ENCODE results near the gene PRDM11. TPM values are rescaled to one million over a fixed set of nuclear protein-coding genes. Genes with fewer than 3 reads are reported as not detected.
A peak's percentile ranks its signal among the peaks of the same experiment; 100 is the strongest.

The PRDM11 gene
- total RNA-seq, 3 donors from 2014 or later, result 6.0 to 8.5 (median 6.8) TPM

GRCh38 chr11:45147017-45147728, 734 bp downstream of the PRDM11 start:
- H3K36me3 Mint-ChIP-seq (ENCODE audit: insufficient read depth), result no peaks in the 10 kb centered on the region
- peaks cover 25% of the 10 kb centered on the region for H3K4me1 Mint-ChIP-seq (ENCODE audit: low read depth)
- peak; percentile 89 for DNase-seq
- ATAC-seq, result peak; percentile 99
- H3K4me3 Mint-ChIP-seq, result peak overlapping the region; percentile 85
- H3K9me3 Mint-ChIP-seq, result no peaks in the 10 kb centered on the region
- peaks cover 4% of the 10 kb centered on the region for H3K27me3 Mint-ChIP-seq (ENCODE audit: low read depth)

GRCh38 chr11:45147891-45148675, 1.6 kb downstream of the PRDM11 start:
- Mint-ChIP-seq H3K36me3 (ENCODE audit: insufficient read depth) (no peaks in the 10 kb centered on the region), H3K27me3 (ENCODE audit: low read depth) (peaks cover 4% of the 10 kb centered on the region), H3K4me3 (peak overlapping the region; percentile 85), H3K9me3 (no peaks in the 10 kb centered on the region), H3K4me1 (ENCODE audit: low read depth) (peaks cover 25% of the 10 kb centered on the region)
- DNase-seq (no peak), ATAC-seq (no peak)

DNA sequence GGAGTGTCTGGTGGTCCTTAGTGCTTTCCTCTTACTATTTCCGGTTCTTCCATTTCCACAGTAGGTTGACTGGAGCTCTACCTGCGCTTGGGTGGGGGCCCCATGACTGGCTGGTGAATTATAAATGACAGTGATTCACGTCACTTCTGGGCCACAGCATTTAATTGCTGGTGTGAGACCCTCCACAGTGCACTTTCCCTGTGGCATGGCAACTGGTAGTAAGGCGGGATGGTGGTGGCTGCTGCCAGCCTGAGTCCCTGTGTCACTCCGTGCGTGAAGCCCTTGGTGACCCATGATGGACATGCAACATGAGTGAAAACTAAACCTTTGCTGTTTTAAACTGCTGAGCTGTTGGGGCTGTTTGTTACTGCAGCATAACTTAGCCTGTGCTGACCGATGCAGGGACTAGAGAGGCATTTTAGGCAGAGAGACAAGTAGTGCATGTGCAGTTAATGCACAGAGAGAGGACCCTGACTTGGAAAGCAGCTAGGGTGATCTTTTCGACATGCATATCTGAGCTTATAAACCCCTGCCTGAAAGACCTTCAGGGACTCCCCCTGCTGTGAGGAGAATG, 3.1 kb downstream of the PRDM11 start:
- H3K27me3 Mint-ChIP-seq (ENCODE audit: low read depth), result peaks cover 4% of the 10 kb centered on the region
- no peak for ATAC-seq
- H3K36me3 Mint-ChIP-seq (ENCODE audit: insufficient read depth), result no peaks in the 10 kb centered on the region
- no peaks in the 10 kb centered on the region for H3K9me3 Mint-ChIP-seq
- H3K4me1 Mint-ChIP-seq (ENCODE audit: low read depth), result peaks cover 25% of the 10 kb centered on the region
- DNase-seq, result no peak
- no peak overlapping the region for H3K4me3 Mint-ChIP-seq

DNA sequence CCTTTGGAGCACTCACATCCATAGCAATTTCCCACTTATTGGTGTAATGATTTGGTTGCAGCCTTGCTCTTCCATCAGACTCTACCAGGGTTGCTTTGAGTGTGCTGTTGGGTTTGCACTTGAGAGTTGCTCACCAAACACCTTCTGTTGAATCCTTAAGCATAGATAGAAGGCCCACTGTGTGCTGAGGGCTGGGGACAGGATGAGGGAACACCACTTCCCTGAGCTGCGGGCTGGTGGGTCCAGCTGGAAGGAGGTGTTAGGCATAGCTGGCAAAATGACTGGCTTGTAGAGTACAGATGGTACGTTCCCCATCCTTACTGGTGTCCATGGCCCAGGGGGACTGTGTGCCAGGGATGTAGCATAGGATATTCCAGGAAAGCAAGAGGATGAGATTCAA, 3.9 kb downstream of the PRDM11 start:
- Mint-ChIP-seq H3K27me3 (ENCODE audit: low read depth) (no peaks in the 10 kb centered on the region), H3K36me3 (ENCODE audit: insufficient read depth) (no peaks in the 10 kb centered on the region), H3K4me3 (no peak overlapping the region), H3K9me3 (no peaks in the 10 kb centered on the region), H3K4me1 (ENCODE audit: low read depth) (peaks cover 25% of the 10 kb centered on the region)
- no peak for DNase-seq
- no peak for ATAC-seq

DNA sequence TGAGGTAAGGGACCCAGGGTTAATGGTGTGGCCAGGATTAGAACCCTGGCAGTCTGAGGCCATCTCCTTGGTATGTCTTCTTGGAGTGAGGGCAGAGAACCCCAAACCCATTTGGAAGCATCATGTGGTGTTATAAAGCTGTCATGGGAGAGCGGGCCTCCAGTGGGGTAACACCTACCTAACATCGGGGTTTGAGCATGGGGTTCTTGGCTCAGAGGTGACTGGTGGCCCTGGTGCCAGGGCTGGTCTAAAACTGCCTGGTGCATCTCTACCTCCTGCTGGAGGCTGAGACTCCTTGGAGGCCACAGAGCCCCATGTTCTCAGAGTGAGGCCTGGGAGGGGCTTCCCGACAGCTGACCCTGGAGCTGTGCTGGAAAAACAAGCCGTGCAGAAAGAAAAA, 4.5 kb downstream of the PRDM11 start:
- peaks cover 20% of the 10 kb centered on the region for H3K4me1 Mint-ChIP-seq (ENCODE audit: low read depth)
- no peak for DNase-seq
- ATAC-seq, result no peak
- no peaks in the 10 kb centered on the region for H3K27me3 Mint-ChIP-seq (ENCODE audit: low read depth)
- no peak overlapping the region for H3K4me3 Mint-ChIP-seq
- no peaks in the 10 kb centered on the region for H3K36me3 Mint-ChIP-seq (ENCODE audit: insufficient read depth)
- no peaks in the 10 kb centered on the region for H3K9me3 Mint-ChIP-seq

GRCh38 chr11:45151362-45151982, 5.0 kb downstream of the PRDM11 start:
- DNase-seq, result no peak
- peaks cover 18% of the 10 kb centered on the region for H3K4me1 Mint-ChIP-seq (ENCODE audit: low read depth)
- ATAC-seq, result no peak

GRCh38 chr11:45152740-45153595, 6.5 kb downstream of the PRDM11 start:
- H3K4me1 Mint-ChIP-seq (ENCODE audit: low read depth), result peaks cover 13% of the 10 kb centered on the region
- no peaks in the 10 kb centered on the region for H3K27me3 Mint-ChIP-seq (ENCODE audit: low read depth)
- no peak overlapping the region for H3K4me3 Mint-ChIP-seq
- ATAC-seq (no peak), DNase-seq (no peak)
- H3K9me3 Mint-ChIP-seq, result no peaks in the 10 kb centered on the region
- H3K36me3 Mint-ChIP-seq (ENCODE audit: insufficient read depth), result peaks cover 5% of the 10 kb centered on the region

More at GRCh38 chr11:45151362-45151982, 5.0 kb downstream of the PRDM11 start:
- no peaks in the 10 kb centered on the region for H3K27me3 Mint-ChIP-seq (ENCODE audit: low read depth)
- no peak overlapping the region for H3K4me3 Mint-ChIP-seq
- peaks cover 1% of the 10 kb centered on the region for H3K36me3 Mint-ChIP-seq (ENCODE audit: insufficient read depth)
- H3K9me3 Mint-ChIP-seq, result no peaks in the 10 kb centered on the region

DNA sequence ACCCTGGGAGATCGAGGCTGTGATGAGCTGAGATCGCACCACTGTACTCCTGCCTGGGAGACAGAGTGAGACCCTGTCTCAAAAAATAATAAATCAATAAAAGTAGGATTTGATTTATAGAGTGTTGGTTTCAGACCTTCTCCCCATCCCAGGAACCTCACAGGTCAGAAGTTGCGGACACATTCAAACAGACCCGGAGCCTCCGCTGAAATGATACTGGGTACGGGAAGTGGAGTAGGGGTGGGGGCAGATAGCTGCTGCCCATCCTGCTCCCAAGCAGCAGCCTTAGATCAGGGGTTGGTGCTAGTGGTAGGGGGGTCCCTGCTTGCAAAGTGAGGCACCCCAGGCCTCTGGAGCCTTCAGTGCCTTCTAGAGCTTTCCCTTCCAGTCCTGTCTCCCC, 7.8 kb downstream of the PRDM11 start:
- Mint-ChIP-seq H3K27me3 (ENCODE audit: low read depth) (no peaks in the 10 kb centered on the region), H3K4me3 (no peak overlapping the region), H3K9me3 (no peaks in the 10 kb centered on the region), H3K36me3 (ENCODE audit: insufficient read depth) (peaks cover 5% of the 10 kb centered on the region), H3K4me1 (ENCODE audit: low read depth) (peaks cover 2% of the 10 kb centered on the region)
- DNase-seq (no peak), ATAC-seq (no peak)

- Mint-ChIP-seq H3K36me3 (ENCODE audit: insufficient read depth) (peaks cover 5% of the 10 kb centered on the region), H3K4me1 (ENCODE audit: low read depth) (peaks cover under 1% of the 10 kb centered on the region), H3K9me3 (no peaks in the 10 kb centered on the region), H3K4me3 (no peak overlapping the region), H3K27me3 (ENCODE audit: low read depth) (no peaks in the 10 kb centered on the region)
- ATAC-seq (no peak), DNase-seq (no peak)
Observed at GRCh38 chr11:45155058-45155551, 8.7 kb downstream of the PRDM11 start.

DNA sequence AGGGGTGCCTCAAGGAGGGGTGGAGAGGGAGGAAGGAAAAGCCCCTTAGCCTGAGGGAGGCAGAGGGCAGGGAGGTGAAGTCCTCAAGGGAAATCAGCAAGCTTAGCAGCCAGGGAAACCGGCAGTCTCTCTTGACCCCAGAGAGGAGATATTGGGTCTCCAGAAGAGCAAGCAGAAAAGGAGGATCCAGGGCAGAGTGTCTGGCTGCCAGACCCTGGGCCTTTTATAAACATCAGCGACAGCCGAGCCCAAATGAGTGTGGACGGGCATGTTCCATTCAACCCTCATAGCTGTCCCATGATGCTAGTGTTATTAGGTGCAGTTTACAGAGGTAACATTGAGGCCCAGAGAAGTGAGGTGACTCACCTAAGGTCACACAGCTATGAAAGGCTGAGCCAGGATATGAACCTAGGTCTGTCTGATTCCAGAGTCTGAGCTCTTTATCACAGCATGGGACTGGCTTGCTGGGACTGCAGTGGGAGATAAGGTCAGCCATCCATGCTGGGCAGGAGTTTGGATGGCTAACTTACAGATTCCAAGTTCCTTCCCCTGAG, 9.3 kb downstream of the PRDM11 start:
- ATAC-seq, result no peak
- DNase-seq, result no peak
- Mint-ChIP-seq H3K27me3 (ENCODE audit: low read depth) (no peaks in the 10 kb centered on the region), H3K9me3 (no peaks in the 10 kb centered on the region), H3K36me3 (ENCODE audit: insufficient read depth) (peaks cover 5% of the 10 kb centered on the region), H3K4me3 (no peak overlapping the region), H3K4me1 (ENCODE audit: low read depth) (no peaks in the 10 kb centered on the region)

GRCh38 chr11:45156201-45156600, 9.8 kb downstream of the PRDM11 start:
- Mint-ChIP-seq H3K27me3 (ENCODE audit: low read depth) (no peaks in the 10 kb centered on the region), H3K4me3 (no peak overlapping the region), H3K36me3 (ENCODE audit: insufficient read depth) (peaks cover 5% of the 10 kb centered on the region), H3K9me3 (no peaks in the 10 kb centered on the region), H3K4me1 (ENCODE audit: low read depth) (no peaks in the 10 kb centered on the region)
- DNase-seq (no peak), ATAC-seq (no peak)

DNA sequence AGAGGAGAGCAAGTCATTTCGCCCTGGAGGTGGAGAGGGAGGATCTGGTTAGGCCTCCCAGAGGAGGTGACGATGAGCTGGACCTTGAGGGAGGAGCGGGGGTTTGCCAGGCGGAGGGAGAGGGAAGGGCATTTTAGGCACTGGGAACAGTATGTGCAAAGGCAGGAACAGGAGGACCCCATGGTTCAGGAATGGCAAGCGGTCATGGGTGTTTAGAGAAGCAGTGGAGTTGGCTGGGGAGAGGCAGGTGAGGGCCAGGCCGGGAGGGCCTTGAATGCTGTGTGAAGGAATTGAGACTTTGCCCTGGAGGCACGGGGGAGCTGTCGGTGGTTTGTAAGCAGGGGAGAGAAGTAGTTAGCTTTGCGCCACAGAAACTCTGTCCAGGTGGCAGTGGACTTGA, 10.3 kb downstream of the PRDM11 start:
- H3K4me1 Mint-ChIP-seq (ENCODE audit: low read depth), result no peaks in the 10 kb centered on the region
- no peak overlapping the region for H3K4me3 Mint-ChIP-seq
- DNase-seq (no peak), ATAC-seq (no peak)
- H3K27me3 Mint-ChIP-seq (ENCODE audit: low read depth), result no peaks in the 10 kb centered on the region
- no peaks in the 10 kb centered on the region for H3K9me3 Mint-ChIP-seq
- peaks cover 5% of the 10 kb centered on the region for H3K36me3 Mint-ChIP-seq (ENCODE audit: insufficient read depth)

Data from activated T-cell treated with anti-CD3 and anti-CD28 coated beads, Interleukin-2, amount 50 U/mL, for 4 hours (primary cell).